Effector memory CD4-positive, alpha-beta T cell (primary cell): ENCODE results near the gene OR13C2.
"Not testable (repeated sequence)": the region's sequence is repeated elsewhere in the genome, so short reads cannot be mapped to it uniquely, and the experiment has no call there.

Source experiments
- DNase-seq, 3 donors: peaks; one replicate each; pipeline ENCODE4 v3.0.0-alpha.2; 2020
- H3K27ac ChIP-seq: 2 replicates; pipeline ENCODE4 v1.7.0; 2013; ENCODE audit warnings: mild to moderate bottlenecking, low read length, moderate library complexity; ENCODE audit not compliant: insufficient read depth, poor library complexity, severe bottlenecking
- H3K27me3 ChIP-seq: replicated peaks from 2 replicates; pipeline ENCODE4 v1.7.0; 2013; ENCODE audit warnings: mild to moderate bottlenecking, low read length; ENCODE audit not compliant: insufficient read depth, control insufficient read depth, poor library complexity, severe bottlenecking
- H3K36me3 ChIP-seq: 2 replicates; pipeline ENCODE4 v1.7.0; 2013; ENCODE audit warnings: mild to moderate bottlenecking, low read length, moderate library complexity; ENCODE audit not compliant: control insufficient read depth, insufficient read depth
- H3K4me1 ChIP-seq: 2 replicates; pipeline ENCODE4 v1.7.0; 2013; ENCODE audit warnings: low read length, mild to moderate bottlenecking; ENCODE audit not compliant: control insufficient read depth, insufficient read depth, poor library complexity, severe bottlenecking
- H3K4me3 ChIP-seq: 2 replicates; pipeline ENCODE4 v1.7.0; 2013; ENCODE audit warnings: low read length, low read depth, mild to moderate bottlenecking; ENCODE audit not compliant: insufficient read depth, poor library complexity, severe bottlenecking
- H3K9me3 ChIP-seq: 2 replicates; pipeline ENCODE4 v1.7.0; 2013; ENCODE audit warnings: mild to moderate bottlenecking, low read length, moderate library complexity; ENCODE audit not compliant: control insufficient read depth

OR13C2 gene

DNA sequence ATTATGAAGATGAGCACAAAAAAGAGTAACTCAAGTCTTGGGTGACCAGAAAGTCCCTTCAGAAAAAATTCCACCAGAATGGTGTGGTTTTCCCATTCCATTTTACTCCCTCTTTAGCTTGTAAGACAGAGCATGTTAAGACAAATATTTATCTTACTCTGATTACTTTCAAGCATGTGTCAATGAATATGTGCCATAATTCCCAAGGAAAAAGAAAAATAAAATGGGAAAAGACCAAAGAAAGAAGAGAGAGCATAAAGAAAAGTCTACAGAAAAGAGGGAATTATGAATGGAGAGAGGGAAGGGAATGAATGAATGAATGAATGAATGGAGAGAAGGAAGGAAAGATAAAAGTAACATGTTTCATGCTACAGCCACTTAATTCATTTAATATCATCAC, 6.1 kb downstream of the OR13C2 start, which contains the start of gene OR13C5:
OR13C5 (minus strand) TSS at position 101 of the 400 bp plus-strand sequence; CDS start at position 101, 0 bp downstream.
- not testable (repeated sequence) for H3K27me3 ChIP-seq, H3K27ac ChIP-seq, H3K9me3 ChIP-seq, H3K4me1 ChIP-seq, H3K4me3 ChIP-seq, DNase-seq, H3K36me3 ChIP-seq

GRCh38 chr9:104598749-104599148, 6.7 kb downstream of the OR13C2 start:
- H3K36me3 ChIP-seq, DNase-seq, H3K4me1 ChIP-seq: not testable (repeated sequence)

DNA sequence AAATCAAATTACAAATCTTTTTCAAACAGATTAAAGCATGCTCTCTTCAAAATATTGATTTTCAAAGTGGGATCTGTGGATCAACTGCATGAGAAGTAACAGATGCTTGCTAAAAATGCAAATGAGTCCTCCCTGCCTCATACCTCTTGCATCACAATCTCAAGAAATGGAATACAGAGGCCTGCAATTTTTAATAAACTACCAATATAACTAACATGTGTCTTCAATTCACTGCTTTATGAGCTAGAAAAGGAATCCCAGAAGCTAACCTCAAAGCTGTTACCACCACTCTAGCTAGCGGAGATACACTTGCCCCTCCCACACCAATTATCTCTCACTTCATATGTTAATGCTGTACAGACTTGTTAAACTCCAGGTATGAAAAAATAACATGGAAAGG, 15.8 kb downstream of the OR13C2 start:
- no peak overlapping the region for H3K4me3 ChIP-seq
- H3K9me3 ChIP-seq: no peaks in the 10 kb centered on the region
- H3K36me3 ChIP-seq: no peaks in the 10 kb centered on the region
- no peaks in the 10 kb centered on the region for H3K27me3 ChIP-seq
- no peaks in the 10 kb centered on the region for H3K4me1 ChIP-seq
- H3K27ac ChIP-seq: no peak overlapping the region
- no peak for DNase-seq

More at GRCh38 chr9:104598749-104599148, 6.7 kb downstream of the OR13C2 start:
- not testable (repeated sequence) for H3K27ac ChIP-seq, H3K9me3 ChIP-seq, H3K27me3 ChIP-seq, H3K4me3 ChIP-seq

GRCh38 chr9:104586496-104587180, 18.8 kb downstream of the OR13C2 start:
- Histone ChIP-seq H3K27me3 (no peaks in the 10 kb centered on the region), H3K27ac (no peak overlapping the region), H3K4me1 (no peaks in the 10 kb centered on the region), H3K36me3 (no peaks in the 10 kb centered on the region), H3K9me3 (no peaks in the 10 kb centered on the region), H3K4me3 (no peak overlapping the region)
- no peak for DNase-seq

- Histone ChIP-seq H3K27ac (no peak overlapping the region), H3K36me3 (no peaks in the 10 kb centered on the region), H3K4me1 (no peaks in the 10 kb centered on the region), H3K4me3 (no peak overlapping the region), H3K9me3 (no peaks in the 10 kb centered on the region), H3K27me3 (no peaks in the 10 kb centered on the region)
- no peak for DNase-seq
Observed at GRCh38 chr9:104580562-104580961, 24.9 kb downstream of the OR13C2 start.

DNA sequence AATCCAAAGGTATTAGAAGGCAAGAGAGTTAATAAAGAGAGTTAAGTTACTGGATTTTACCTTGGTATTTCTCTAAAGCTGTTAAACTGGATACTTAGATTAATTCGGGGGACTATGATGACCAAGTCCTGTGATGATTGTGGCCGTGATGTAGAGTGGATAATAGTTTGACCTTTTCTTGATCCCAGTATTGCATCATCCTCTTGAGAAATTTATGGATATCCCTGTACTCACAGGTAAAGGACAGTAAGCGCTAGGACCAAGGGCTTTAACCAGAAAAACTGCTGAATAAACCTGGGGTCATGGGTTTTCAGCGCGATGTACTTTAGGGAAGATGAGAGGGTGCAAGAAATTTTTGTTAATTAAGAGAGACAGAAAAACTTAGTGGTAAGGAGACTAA, 28.2 kb downstream of the OR13C2 start:
- H3K36me3 ChIP-seq: no peaks in the 10 kb centered on the region
- no peaks in the 10 kb centered on the region for H3K4me1 ChIP-seq
- no peak overlapping the region for H3K4me3 ChIP-seq
- H3K9me3 ChIP-seq: no peaks in the 10 kb centered on the region
- H3K27ac ChIP-seq: no peak overlapping the region
- no peaks in the 10 kb centered on the region for H3K27me3 ChIP-seq
- DNase-seq: no peak

DNA sequence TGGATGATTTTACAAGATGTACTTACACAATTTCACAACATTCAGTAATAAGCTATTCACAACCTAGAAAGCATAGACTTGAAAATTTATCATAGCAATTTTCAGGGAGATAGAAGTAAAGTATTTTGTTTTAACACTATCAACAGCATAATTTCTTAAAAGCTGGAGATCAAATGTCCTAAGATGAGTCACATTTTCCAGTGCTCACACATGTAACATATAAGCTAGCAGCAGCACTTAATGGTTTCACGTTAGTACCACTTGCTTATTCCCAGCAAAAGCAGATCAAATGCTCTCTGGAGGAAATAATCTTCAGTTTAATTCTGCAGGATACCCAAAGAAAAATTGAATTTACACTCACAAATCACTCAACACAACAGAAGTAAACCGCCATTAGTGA, 30.0 kb downstream of the OR13C2 start:
- Histone ChIP-seq H3K4me3 (no peak overlapping the region), H3K27me3 (no peaks in the 10 kb centered on the region), H3K36me3 (no peaks in the 10 kb centered on the region), H3K4me1 (no peaks in the 10 kb centered on the region), H3K9me3 (peaks cover 4% of the 10 kb centered on the region), H3K27ac (no peak overlapping the region)
- DNase-seq: no peak

DNA sequence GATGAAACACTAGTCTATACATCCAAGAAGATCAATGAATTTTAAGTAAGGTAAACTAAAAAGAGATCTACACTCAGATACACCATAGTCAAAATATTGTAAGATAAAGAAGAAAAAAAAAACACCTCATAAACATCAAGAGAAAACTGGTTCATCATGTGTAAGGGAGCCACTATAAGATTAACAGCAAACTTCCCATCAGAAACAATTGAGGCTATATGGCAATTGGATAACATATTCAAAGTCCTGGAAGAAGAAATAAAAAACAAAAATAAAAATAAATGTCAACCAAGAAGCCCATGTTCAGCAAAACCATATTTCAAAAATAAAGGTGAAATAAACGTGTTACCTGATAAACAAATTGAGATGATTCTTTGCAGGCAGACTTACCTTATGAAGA, 32.8 kb downstream of the OR13C2 start:
- Histone ChIP-seq H3K9me3 (peaks cover 4% of the 10 kb centered on the region), H3K27me3 (no peaks in the 10 kb centered on the region), H3K4me3 (no peak overlapping the region), H3K36me3 (no peaks in the 10 kb centered on the region), H3K27ac (no peak overlapping the region), H3K4me1 (no peaks in the 10 kb centered on the region)
- no peak for DNase-seq

DNA sequence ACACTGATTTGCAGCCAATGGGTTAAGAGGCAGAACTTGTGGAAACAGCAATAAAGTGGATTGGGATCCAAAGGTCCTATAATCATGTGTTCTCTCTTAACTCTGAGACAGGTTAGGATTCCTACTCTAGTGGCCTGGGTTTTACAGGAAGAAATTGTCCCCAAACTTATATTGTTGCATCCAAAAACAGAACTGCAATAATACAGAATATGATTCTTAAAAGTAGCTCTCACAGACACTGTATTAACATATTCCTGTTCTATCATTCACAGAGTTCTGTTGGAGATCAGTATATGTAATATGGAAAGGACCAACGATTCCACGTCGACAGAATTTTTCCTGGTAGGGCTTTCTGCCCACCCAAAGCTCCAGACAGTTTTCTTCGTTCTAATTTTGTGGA, 36.6 kb downstream of the OR13C2 start, which contains the start of gene OR13C8:
OR13C8 (plus strand) TSS at position 301 of the 400 bp plus-strand sequence; CDS start at position 301, 0 bp downstream.
- DNase-seq: no peak
- Histone ChIP-seq H3K36me3 (no peaks in the 10 kb centered on the region), H3K4me1 (no peaks in the 10 kb centered on the region), H3K4me3 (no peak within 1 kb of the TSS), H3K27me3 (no peaks in the 10 kb centered on the region), H3K27ac (no peak within 1 kb of the TSS), H3K9me3 (peaks cover 4% of the 10 kb centered on the region)

DNA sequence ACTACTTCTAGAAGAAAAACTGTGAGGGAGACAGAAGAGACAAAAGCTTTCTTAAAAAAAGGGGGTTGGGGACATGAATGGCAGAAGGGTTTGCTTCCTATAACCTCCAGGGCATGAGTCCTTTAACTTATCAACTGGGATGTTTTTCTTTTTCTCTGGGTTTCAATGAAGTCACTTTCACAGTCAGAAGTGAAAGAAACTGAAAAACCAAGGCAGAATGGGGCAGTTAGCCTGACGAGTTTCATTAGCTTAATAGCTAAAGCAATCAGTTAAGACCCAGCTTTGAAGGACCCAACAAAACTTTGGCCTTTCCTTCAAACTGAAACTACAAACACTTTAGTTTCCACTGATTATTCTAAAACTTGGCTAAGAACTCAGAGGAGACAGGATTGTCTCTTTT, 41.1 kb downstream of the OR13C2 start:
- no peak overlapping the region for H3K4me3 ChIP-seq
- no peak for DNase-seq
- H3K9me3 ChIP-seq: no peaks in the 10 kb centered on the region
- no peaks in the 10 kb centered on the region for H3K27me3 ChIP-seq
- no peaks in the 10 kb centered on the region for H3K36me3 ChIP-seq
- no peaks in the 10 kb centered on the region for H3K4me1 ChIP-seq
- no peak overlapping the region for H3K27ac ChIP-seq
